Body of pancreas (tissue), 4 donors: ENCODE results near the gene RND1. TPM values are rescaled to one million over a fixed set of nuclear protein-coding genes. Genes with fewer than 3 reads are reported as not detected.

Experiments
- ATAC-seq: fragments of 150-250 bp; one replicate; pipeline ENCODE4 v1.9.1; 2016
- DNase-seq, 4 donors: peaks; one replicate each; pipeline ENCODE4 v3.0.0-alpha.2; 2019
- H3K27ac ChIP-seq, 4 donors: fragments of 200-600 bp; sonication (generic); 1 replicate in 3 of 4; 2 replicates in 1 of 4; pipeline versions ENCODE4 v1.5.1 to v1.6.1; 2016 to 2019; ENCODE audit warnings: mild to moderate bottlenecking in 1 of 4, mixed read lengths in 1 of 4, moderate library complexity in 1 of 4
- H3K27me3 ChIP-seq, 2 donors: fragments of 200-600 bp; sonication (generic); one replicate each; pipeline ENCODE4 v1.6.0; 2016; ENCODE audit warnings: mild to moderate bottlenecking in 1 of 2
- H3K36me3 ChIP-seq, 2 donors: fragments of 200-600 bp; sonication (generic); replicated peaks in 1 of 2; 2 replicates each; pipeline ENCODE4 v1.5.1; 2016; ENCODE audit warnings: low read depth in 2 of 2; ENCODE audit not compliant: insufficient read depth in 1 of 2
- H3K4me1 ChIP-seq: fragments of 200-600 bp; sonication (generic); one replicate; pipeline ENCODE4 v1.6.0; 2016
- H3K4me3 ChIP-seq, 2 donors: fragments of 200-600 bp; sonication (generic); 1 replicate in 1 of 2; 2 replicates in 1 of 2; pipeline ENCODE4 v1.5.1; 2016 to 2019
- H3K9me3 ChIP-seq, 3 donors: fragments of 200-600 bp; sonication (generic); 1 replicate in 2 of 3; 2 replicates in 1 of 3; pipeline ENCODE4 v1.5.1; 2016
- POLR2A ChIP-seq, 3 donors: fragments of 450-650 bp; IDR thresholded peaks; one replicate each; pipeline ENCODE4 v1.6.1; 2016; ENCODE audit warnings: antibody characterized with exemption in 3 of 3, mild to moderate bottlenecking in 2 of 3
- WGBS, 2 donors: methylation state at CpG; one replicate each; pipeline ENCODE4 v1.1.5; 2017; 5-methylcytosine and 5-hydroxymethylcytosine counted together
- intact Hi-C: fragments of 100-400 bp; cut with DNase I; formaldehyde crosslinking; loops from one replicate; pipeline ENCODE4 v1.15.1; 2023
- total RNA-seq, 2 donors: library from RNA; depleted of rRNA; stranded (reverse); fragments of >200 nt; gene quantifications; one replicate each; pipeline ENCODE4 v1.1.0, GENCODE V29; 2016
- TF ChIP-seq, protein P1 (sequence below), 7 experiments: fragments of 450-650 bp in 4 of 7; fragments of 200-600 bp in 3 of 7; sonication (generic) in 3 of 7; IDR thresholded peaks; one replicate each; pipeline ENCODE4 v1.5.1; 2016 to 2019; ENCODE audit warnings: antibody characterized with exemption in 7 of 7

The RND1 gene
- total RNA-seq, 2 donors from 2014 or later = 1.6 TPM; not detected in 1

DNA sequence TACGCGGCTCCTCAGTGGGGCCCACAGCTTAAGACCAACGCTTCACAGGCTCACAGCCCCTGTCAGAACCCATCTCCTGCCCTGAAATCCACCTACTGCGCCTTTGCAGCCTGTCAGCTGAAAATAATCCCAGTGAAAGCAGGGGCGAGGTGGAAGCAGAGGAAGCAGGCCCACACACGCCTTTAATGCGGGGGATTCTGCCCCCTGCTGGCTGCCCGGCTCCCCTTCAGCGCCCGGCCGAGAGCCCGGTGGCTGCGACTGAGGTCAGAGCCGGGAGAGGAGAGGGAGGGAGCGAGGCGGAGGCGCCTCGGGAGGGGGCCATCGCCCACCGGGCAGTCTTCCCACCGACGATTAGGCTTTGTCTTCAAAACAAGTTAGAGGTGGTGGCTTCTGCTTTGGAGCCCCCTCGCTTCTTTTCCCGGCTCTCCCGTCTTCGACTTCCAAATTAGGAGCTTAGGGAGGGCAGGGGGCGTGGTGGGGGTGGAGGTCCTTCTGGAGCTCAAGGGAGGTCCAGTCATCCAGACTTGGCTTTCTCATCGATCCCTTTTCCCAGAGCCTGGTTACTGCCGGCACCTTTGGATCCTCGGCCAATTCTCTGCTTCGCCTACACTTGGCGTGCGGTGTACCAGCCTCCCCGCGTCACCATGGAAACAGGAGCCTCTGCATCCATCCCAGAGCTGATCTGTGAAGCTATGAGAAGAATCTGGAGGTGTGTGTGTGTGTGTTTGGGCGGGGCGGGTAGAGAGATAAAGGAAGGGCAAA lies 25.2 kb upstream of the RND1 start:
- DNase-seq (peak; percentile 78 to 86 (median 82)), ATAC-seq (peak; percentile 97)
- 6 to 13% methylated on average over 17 to 37 of the region's 37 CpGs for WGBS, 2 donors
- Histone ChIP-seq H3K36me3 (no peaks in the 10 kb centered on the region), H3K9me3 (no peaks in the 10 kb centered on the region), H3K27me3 (no peaks in the 10 kb centered on the region), H3K27ac (no peak overlapping the region), H3K4me3 (no peak overlapping the region), H3K4me1 (peaks cover 8% of the 10 kb centered on the region)
- intact Hi-C loops = loop anchor here (5.0 kb wide), 1 partner anchor 34 kb away; no protein-coding TSS in a partner anchor
- TF ChIP-seq POLR2A (IDR thresholded peaks at IDR 0.05) = no peak
- TF ChIP-seq, protein P1, sequence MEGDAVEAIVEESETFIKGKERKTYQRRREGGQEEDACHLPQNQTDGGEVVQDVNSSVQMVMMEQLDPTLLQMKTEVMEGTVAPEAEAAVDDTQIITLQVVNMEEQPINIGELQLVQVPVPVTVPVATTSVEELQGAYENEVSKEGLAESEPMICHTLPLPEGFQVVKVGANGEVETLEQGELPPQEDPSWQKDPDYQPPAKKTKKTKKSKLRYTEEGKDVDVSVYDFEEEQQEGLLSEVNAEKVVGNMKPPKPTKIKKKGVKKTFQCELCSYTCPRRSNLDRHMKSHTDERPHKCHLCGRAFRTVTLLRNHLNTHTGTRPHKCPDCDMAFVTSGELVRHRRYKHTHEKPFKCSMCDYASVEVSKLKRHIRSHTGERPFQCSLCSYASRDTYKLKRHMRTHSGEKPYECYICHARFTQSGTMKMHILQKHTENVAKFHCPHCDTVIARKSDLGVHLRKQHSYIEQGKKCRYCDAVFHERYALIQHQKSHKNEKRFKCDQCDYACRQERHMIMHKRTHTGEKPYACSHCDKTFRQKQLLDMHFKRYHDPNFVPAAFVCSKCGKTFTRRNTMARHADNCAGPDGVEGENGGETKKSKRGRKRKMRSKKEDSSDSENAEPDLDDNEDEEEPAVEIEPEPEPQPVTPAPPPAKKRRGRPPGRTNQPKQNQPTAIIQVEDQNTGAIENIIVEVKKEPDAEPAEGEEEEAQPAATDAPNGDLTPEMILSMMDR (IDR thresholded peaks at IDR 0.05) = peak; percentile 86 to 95 (median 91)

DNA sequence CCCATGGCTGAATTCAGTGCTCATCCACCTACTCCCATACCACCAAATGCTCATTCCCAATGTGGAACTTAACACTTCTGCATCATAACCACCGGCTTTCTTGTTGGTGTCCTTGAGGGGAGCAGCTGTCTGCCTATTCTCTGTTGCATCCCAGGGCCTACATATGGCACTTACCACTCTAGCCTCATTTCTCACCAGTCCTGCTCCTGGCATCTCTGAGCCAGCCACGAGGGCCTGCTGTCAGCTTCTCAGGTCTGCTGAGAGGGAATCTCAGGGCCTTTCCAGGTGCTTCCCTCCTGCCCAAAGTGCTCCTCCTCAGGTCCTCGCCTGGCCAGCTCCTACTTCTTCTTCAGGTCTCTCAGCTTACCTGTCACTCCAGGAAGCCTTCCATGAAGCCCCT lies 24.0 kb upstream of the RND1 start:
- Histone ChIP-seq H3K27me3 (no peaks in the 10 kb centered on the region), H3K4me3 (no peak overlapping the region), H3K9me3 (no peaks in the 10 kb centered on the region), H3K36me3 (no peaks in the 10 kb centered on the region), H3K27ac (no peak overlapping the region), H3K4me1 (peaks cover 8% of the 10 kb centered on the region)
- ATAC-seq (no peak), DNase-seq (no peak)
- WGBS, 2 donors = 79 to 81% methylated on average over 3 of the region's 3 CpGs
- TF ChIP-seq POLR2A (IDR thresholded peaks at IDR 0.05) = no peak
- TF ChIP-seq, protein P1 (IDR thresholded peaks at IDR 0.05) = no peak
- intact Hi-C loops = loop anchor here (5.0 kb wide), 1 partner anchor 32 kb away; no protein-coding TSS in a partner anchor

DNA sequence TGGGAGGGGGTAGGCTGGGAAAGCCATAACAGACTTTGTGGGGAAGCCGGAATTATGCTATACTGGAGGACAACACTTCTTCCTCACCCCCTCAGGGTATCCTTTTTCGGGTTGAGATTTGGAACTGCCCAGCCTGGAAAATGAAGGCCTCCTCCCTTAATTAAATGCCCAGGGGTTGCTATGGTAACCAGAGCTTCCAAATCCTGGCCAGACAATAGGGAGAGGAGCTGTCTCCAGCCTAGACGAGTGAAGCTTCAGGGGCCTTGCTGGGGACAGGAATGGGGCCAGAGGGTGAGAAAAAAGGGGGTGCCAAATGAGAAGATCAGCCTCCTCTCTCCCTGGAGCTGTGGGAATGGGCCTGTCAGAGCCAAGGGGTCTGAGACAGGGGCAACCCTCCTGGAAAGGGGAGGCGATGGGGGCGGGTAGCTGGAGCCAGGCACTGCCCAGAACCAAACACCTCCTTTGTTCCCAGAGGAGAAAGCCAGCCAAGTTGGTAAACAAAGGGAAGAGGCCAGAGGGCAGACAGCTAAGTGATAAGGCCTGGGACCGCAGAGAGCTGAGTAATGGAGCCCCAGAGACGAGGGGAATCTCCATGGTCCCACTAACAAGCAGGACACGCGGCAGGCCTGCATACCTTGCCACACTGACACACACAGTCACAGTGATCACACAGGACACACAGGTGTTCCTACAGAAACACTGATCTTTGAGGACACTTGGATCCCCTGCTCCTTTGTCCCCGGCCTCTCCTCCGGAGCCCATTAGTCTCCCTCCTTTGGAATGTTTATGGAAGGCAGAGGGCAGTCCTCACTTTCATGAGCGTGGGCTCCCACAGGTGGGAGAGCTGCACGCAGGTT lies 17.9 kb upstream of the RND1 start:
- intact Hi-C loops = no loop called here
- H3K27me3 ChIP-seq = no peaks in the 10 kb centered on the region
- no peaks in the 10 kb centered on the region for H3K9me3 ChIP-seq
- H3K36me3 ChIP-seq = no peaks in the 10 kb centered on the region
- peak; percentile 34 to 56 (median 50) for DNase-seq
- no peak for TF ChIP-seq POLR2A (IDR thresholded peaks at IDR 0.05)
- TF ChIP-seq, protein P1 (IDR thresholded peaks at IDR 0.05) = no peak
- ATAC-seq = peak; percentile 71
- H3K4me3 ChIP-seq = no peak overlapping the region
- peaks cover 22% of the 10 kb centered on the region for H3K4me1 ChIP-seq
- WGBS, 2 donors = 41 to 59% methylated on average over 8 to 13 of the region's 13 CpGs
- peak overlapping the region in 3 of 4 donors; percentile 20 to 53 (median 50) for H3K27ac ChIP-seq

DNA sequence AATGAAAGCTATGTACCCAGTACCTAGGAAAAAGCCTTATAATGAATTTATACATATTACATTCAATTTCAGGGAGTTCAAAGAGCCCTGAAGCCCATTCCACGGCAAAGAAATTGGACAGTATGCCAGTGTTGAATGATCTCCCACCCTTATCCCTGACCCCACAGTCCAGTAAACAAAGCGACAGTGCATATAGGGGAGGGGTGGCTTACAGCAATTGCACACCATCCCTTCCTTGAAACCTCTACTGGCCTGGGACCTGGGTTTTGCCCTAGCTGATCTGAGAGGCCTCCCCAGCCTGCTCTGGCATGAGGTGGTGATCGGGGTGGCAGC lies 17.3 kb upstream of the RND1 start:
- H3K36me3 ChIP-seq = no peaks in the 10 kb centered on the region
- ATAC-seq (no peak), DNase-seq (no peak)
- peak overlapping the region in 3 of 4 donors; percentile 21 to 53 (median 50) for H3K27ac ChIP-seq
- WGBS, 2 donors = 79 to 86% methylated on average over 3 of the region's 3 CpGs
- peaks cover 22% of the 10 kb centered on the region for H3K4me1 ChIP-seq
- no peaks in the 10 kb centered on the region for H3K27me3 ChIP-seq
- no peaks in the 10 kb centered on the region for H3K9me3 ChIP-seq
- TF ChIP-seq POLR2A (IDR thresholded peaks at IDR 0.05) = no peak
- TF ChIP-seq, protein P1 (IDR thresholded peaks at IDR 0.05) = no peak
- intact Hi-C loops = no loop called here
- no peak overlapping the region for H3K4me3 ChIP-seq
